HEK293T (cell line): ENCODE measurements around the gene PRPF19.

Experiments
- CTCF ChIA-PET: fragments of 350-600 bp; formaldehyde crosslinking; extraction: SDS; loops from one replicate; lab custom pipeline; 2021; ENCODE audit warnings: antibody characterized with exemption, inconsistent platforms; lab: Yijun Ruan, JAX
- POLR2A ChIA-PET: fragments of 350-600 bp; formaldehyde crosslinking; extraction: SDS; loops from one replicate; lab custom pipeline; 2020; ENCODE audit warnings: antibody characterized with exemption, inconsistent platforms; lab: Yijun Ruan, JAX
- DNase-seq: peaks from one replicate; pipeline ENCODE4 v3.0.0; 2012; ENCODE audit warnings: mixed read lengths; ENCODE audit errors: extremely low spot score
- ARNT ChIP-seq: fragments of 450-650 bp; IDR thresholded peaks from 2 replicates; pipeline ENCODE4 v1.6.1; 2017; ENCODE audit warnings: mild to moderate bottlenecking
- BHLHE40 ChIP-seq: fragments of 450-650 bp; IDR thresholded peaks from 2 replicates; pipeline ENCODE4 v1.6.1; 2016; ENCODE audit warnings: mild to moderate bottlenecking, moderate library complexity, borderline replicate concordance
- CTBP1 ChIP-seq: fragments of 450-650 bp; IDR thresholded peaks from 2 replicates; pipeline ENCODE4 v1.6.1; 2016; ENCODE audit warnings: borderline replicate concordance
- ELF4 ChIP-seq: fragments of 450-650 bp; IDR thresholded peaks from 2 replicates; pipeline ENCODE4 v1.6.1; 2017; ENCODE audit warnings: antibody characterized with exemption
- FOXA1 ChIP-seq: fragments of 450-650 bp; IDR thresholded peaks from 2 replicates; pipeline ENCODE4 v1.6.1; 2016; ENCODE audit warnings: mild to moderate bottlenecking
- FOXK2 ChIP-seq: fragments of 450-650 bp; IDR thresholded peaks from 2 replicates; pipeline ENCODE4 v1.6.1; 2016; ENCODE audit warnings: mild to moderate bottlenecking
- FOXM1 ChIP-seq: fragments of 450-650 bp; IDR thresholded peaks from 2 replicates; pipeline ENCODE4 v1.6.1; 2017; ENCODE audit warnings: mild to moderate bottlenecking, borderline replicate concordance
- HDGF ChIP-seq: fragments of 450-650 bp; IDR thresholded peaks from 2 replicates; pipeline ENCODE4 v1.6.1; 2017; ENCODE audit warnings: antibody characterized with exemption, borderline replicate concordance
- L3MBTL2 ChIP-seq: fragments of 450-650 bp; conservative IDR thresholded peaks from 2 replicates; pipeline ENCODE4 v1.6.1; 2016; ENCODE audit warnings: mild to moderate bottlenecking
- LEF1 ChIP-seq: fragments of 450-650 bp; IDR thresholded peaks from 2 replicates; pipeline ENCODE4 v1.6.1; 2017; ENCODE audit warnings: mild to moderate bottlenecking, borderline replicate concordance
- NFRKB ChIP-seq: fragments of 450-650 bp; IDR thresholded peaks from 2 replicates; pipeline ENCODE4 v1.6.1; 2016; ENCODE audit warnings: mild to moderate bottlenecking, moderate library complexity
- SP1 ChIP-seq: fragments of 450-650 bp; IDR thresholded peaks from 2 replicates; pipeline ENCODE4 v1.6.1; 2017
- SUZ12 ChIP-seq: fragments of 450-650 bp; IDR thresholded peaks from 2 replicates; pipeline ENCODE4 v1.6.1; 2016; ENCODE audit warnings: mild to moderate bottlenecking
- TARDBP ChIP-seq: fragments of 450-650 bp; IDR thresholded peaks from 2 replicates; pipeline ENCODE4 v1.6.1; 2016
- ZNF384 ChIP-seq: fragments of 450-650 bp; IDR thresholded peaks from 2 replicates; pipeline ENCODE4 v1.6.1; 2016
- TF ChIP-seq, protein P1 (sequence below): fragments of 450-650 bp; IDR thresholded peaks from 2 replicates; pipeline ENCODE4 v1.6.1; 2016

PRPF19 gene

DNA sequence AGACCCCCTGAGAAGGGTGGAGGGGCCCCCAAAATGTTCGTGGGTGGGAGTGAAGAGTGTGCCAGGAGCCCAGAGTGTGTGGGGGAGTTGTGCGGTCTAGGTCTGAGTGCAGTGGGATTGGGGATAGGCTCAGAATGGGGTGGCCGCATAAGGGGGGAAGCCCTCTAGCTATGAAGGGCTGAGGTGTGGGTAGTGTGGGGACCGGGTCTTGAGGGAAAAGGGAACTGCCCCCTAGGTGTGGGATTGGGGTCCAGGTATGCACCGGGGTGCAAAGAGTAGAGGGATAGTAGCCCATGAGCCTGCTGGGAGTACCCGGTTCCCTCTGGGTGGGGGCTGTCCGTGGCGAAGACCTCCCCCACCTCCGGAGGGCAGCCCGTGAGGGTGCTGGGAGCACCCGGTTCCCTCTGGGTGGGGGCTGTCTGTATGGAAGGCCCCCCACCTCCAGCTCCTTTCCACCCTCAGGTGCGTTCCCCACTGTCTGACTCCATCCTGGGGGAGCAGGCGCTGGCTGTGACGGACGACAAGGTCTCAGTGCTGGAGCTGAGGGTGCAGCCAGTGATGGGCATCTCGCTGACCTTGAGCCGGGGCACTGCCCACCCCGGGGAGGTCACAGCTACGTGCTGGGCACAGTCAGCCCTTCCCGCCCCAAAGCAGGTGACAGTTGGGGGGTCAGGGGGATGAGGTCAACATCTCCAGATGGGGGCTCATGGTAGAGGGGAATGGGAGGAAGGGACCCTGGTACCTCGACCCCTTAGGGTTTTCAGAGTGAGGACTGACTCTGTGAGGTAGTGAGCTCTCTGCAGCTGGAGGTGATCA, 28.6 kb upstream of the PRPF19 start:
- DNase-seq, result no peak
- POLR2A ChIA-PET, result no interaction called here
- CTCF ChIA-PET, result no interaction called here
- TF ChIP-seq FOXK2 (no peak), L3MBTL2 (no peak), ELF4 (no peak), FOXA1 (no peak), FOXM1 (no peak), BHLHE40 (no peak), HDGF (no peak), TARDBP (no peak), ARNT (no peak), SP1 (no peak), SUZ12 (no peak), CTBP1 (no peak), NFRKB (no peak), LEF1 (no peak)
- TF ChIP-seq, protein P1, sequence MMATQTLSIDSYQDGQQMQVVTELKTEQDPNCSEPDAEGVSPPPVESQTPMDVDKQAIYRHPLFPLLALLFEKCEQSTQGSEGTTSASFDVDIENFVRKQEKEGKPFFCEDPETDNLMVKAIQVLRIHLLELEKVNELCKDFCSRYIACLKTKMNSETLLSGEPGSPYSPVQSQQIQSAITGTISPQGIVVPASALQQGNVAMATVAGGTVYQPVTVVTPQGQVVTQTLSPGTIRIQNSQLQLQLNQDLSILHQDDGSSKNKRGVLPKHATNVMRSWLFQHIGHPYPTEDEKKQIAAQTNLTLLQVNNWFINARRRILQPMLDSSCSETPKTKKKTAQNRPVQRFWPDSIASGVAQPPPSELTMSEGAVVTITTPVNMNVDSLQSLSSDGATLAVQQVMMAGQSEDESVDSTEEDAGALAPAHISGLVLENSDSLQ, result no peak

- POLR2A ChIA-PET, result no interaction called here
- no peak for TF ChIP-seq SUZ12
- no peak for TF ChIP-seq BHLHE40
- no peak for TF ChIP-seq FOXK2
- no peak for TF ChIP-seq FOXA1
- TF ChIP-seq ZNF384, result no peak
- TF ChIP-seq SP1, result no peak
- DNase-seq, result no peak
- CTCF ChIA-PET, result no interaction called here
Observed at GRCh38 chr11:60934124-60934789, 27.9 kb upstream of the PRPF19 start.

- ChIA-PET CTCF (interaction anchor here (0.7 kb wide), 1 partner anchor 1266 kb away, joined by 5 read pairs; no protein-coding TSS in a partner anchor), POLR2A (no interaction called here)
- DNase-seq, result no peak
- TF ChIP-seq FOXA1 (no peak), L3MBTL2 (no peak), SP1 (no peak), LEF1 (no peak), CTBP1 (no peak), ZNF384 (no peak), TARDBP (no peak), FOXK2 (no peak), SUZ12 (no peak), HDGF (no peak), ARNT (no peak), NFRKB (no peak), ELF4 (no peak)
- TF ChIP-seq, protein P1, result no peak
Observed at GRCh38 chr11:60933416-60934123, 27.2 kb upstream of the PRPF19 start.

DNA sequence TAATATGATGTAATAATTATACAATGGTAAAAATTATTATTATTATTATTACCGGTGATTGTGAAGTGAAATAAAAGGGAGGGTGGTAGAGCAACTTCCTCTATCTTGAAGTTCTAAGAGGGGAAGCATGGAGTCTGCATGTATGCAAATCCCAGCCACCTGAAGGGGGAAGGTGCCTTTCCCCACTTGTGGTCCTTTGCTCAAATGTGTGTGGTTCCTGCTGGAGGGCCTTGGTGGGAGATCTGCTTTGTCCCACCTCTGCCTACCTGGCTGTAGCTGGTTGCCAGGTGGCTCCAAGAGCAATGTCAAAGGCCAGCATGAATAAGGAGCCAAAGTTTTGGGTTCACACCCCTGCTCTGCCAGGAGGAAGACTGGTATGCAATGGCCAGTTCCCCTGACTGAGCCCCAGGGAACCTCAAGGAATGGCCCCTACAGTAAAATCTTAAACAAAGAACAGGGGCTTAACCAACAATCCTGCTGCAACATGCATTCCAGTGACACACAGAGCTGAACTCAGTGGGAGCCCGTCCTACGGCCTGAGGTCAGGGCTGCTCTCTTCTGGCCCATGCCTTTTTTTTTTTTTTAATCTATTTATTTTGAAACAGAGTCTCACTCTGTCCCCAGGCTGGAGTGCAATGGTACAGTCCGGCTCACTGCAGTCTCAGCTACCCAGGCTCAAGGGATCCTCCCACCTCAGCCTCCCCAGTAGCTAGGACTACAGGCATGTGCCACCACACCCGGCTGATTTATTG, 26.4 kb upstream of the PRPF19 start:
- DNase-seq, result no peak
- POLR2A ChIA-PET, result no interaction called here
- no peak for TF ChIP-seq L3MBTL2
- TF ChIP-seq ARNT, result no peak
- TF ChIP-seq SUZ12, result no peak
- no peak for TF ChIP-seq FOXM1
- TF ChIP-seq HDGF, result no peak
- TF ChIP-seq SP1, result no peak
- no peak for TF ChIP-seq LEF1
- CTCF ChIA-PET, result interaction anchor here (0.7 kb wide), 1 partner anchor 1265 kb away, joined by 5 read pairs; no protein-coding TSS in a partner anchor

DNA sequence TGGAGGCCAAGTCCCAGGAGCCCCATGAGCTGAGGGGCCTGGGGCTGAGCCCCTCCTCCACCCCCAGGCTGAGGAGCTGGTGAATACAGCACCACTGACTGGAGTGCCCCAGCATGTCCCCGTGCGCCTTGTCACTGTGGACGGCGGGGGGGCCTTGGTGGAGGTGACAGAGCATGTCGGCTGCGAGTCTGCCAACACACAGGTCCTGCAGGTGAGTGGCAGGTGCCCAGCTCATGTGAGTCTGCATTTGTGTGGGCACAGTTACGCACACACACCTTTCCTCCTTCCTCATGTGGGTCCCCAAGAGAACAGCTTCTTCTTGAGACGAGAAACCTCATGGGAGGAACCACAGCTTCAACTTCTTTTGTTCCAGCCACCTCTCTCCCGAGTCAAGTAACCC, 25.5 kb upstream of the PRPF19 start:
- CTCF ChIA-PET, result no interaction called here
- TF ChIP-seq SUZ12 (no peak), BHLHE40 (no peak), NFRKB (no peak), FOXK2 (no peak), ELF4 (no peak), FOXA1 (no peak), SP1 (no peak), L3MBTL2 (no peak), HDGF (no peak), LEF1 (no peak), CTBP1 (no peak), ZNF384 (no peak)
- TF ChIP-seq, protein P1, result no peak
- no peak for DNase-seq
- POLR2A ChIA-PET, result no interaction called here
